ENCODE measurements around the gene GARNL3.
A peak's percentile ranks its signal among the peaks of the same experiment; 100 is the strongest.

GARNL3 gene

GRCh38 chr9:127264462-127265219 is at the start of gene GARNL3:
GARNL3 (plus strand) TSS chr9:127264774; CDS start chr9:127264878, 104 bp downstream.
- DNase-seq = no peak

GRCh38 chr9:127215268-127216209 is 49.0 kb upstream of the GARNL3 start:
- no peak for DNase-seq

GRCh38 chr9:127216210-127216887 is 48.2 kb upstream of the GARNL3 start:
- DNase-seq = no peak

GRCh38 chr9:127216888-127217217 is 47.7 kb upstream of the GARNL3 start:
- DNase-seq = no peak

GRCh38 chr9:127218818-127219217 is 45.8 kb upstream of the GARNL3 start:
- no peak for DNase-seq

GRCh38 chr9:127219520-127219919 is 45.1 kb upstream of the GARNL3 start:
- no peak for DNase-seq

GRCh38 chr9:127221695-127222094 is 42.9 kb upstream of the GARNL3 start:
- no peak for DNase-seq

- DNase-seq = no peak
These were observed 42.0 kb upstream of the GARNL3 start for GRCh38 chr9:127222388-127223095.

- DNase-seq = no peak
These were observed 41.3 kb upstream of the GARNL3 start for GRCh38 chr9:127223266-127223665.

- peak in 1 of 2 experiments; percentile 38 for DNase-seq
These were observed 40.8 kb upstream of the GARNL3 start for GRCh38 chr9:127223810-127224177.

GRCh38 chr9:127224178-127224882 is 40.2 kb upstream of the GARNL3 start:
- DNase-seq = peak; percentile 85 to 88

GRCh38 chr9:127224883-127225739 is 39.5 kb upstream of the GARNL3 start:
- DNase-seq = peak; percentile 84 to 95

- peak in 1 of 2 experiments; percentile 14 for DNase-seq
These were observed 38.6 kb upstream of the GARNL3 start for GRCh38 chr9:127225801-127226625.

- DNase-seq = no peak
These were observed 34.7 kb upstream of the GARNL3 start for GRCh38 chr9:127229691-127230417.

GRCh38 chr9:127231666-127232065 is 32.9 kb upstream of the GARNL3 start:
- DNase-seq = no peak

GRCh38 chr9:127232833-127233549 is 31.6 kb upstream of the GARNL3 start:
- DNase-seq = no peak

GRCh38 chr9:127233550-127233949 is 31.0 kb upstream of the GARNL3 start:
- DNase-seq = no peak

GRCh38 chr9:127233989-127234388 is 30.6 kb upstream of the GARNL3 start:
- DNase-seq = no peak

GRCh38 chr9:127237801-127238200 is 26.8 kb upstream of the GARNL3 start:
- DNase-seq = no peak

All from SHP77 (cell line).